Measurements from ENCODE around the gene SIGLEC11. TPM values are rescaled to one million over a fixed set of nuclear protein-coding genes. Genes with fewer than 3 reads are reported as not detected.

The SIGLEC11 gene
- total and polyA plus RNA-seq, 2 donors (not counting 3 experiments of a cell fraction or from before 2014, with no cell fraction given) = not detected

- dilution Hi-C loops (cut with MboI; ENCODE audit: extremely low pct_ligation_motif_present, low sequenced_read_pairs) = no loop called here
- Histone ChIP-seq H3K9me3 (replicated peaks; ENCODE audit: control insufficient read depth, insufficient read depth, low read length) (no peaks in the 10 kb centered on the region), H3K27ac (ENCODE audit: insufficient read depth, low read depth, low read length) (no peak overlapping the region), H4K20me1 (replicated peaks; ENCODE audit: control insufficient read depth, extremely low read depth, insufficient read depth, low read length) (no peaks in the 10 kb centered on the region), H3K79me2 (ENCODE audit: control insufficient read depth, insufficient read depth, low read length) (no peaks in the 10 kb centered on the region), H3K4me2 (ENCODE audit: insufficient read depth, low read length) (no peak overlapping the region), H3K4me1 (ENCODE audit: control insufficient read depth, extremely low read depth, insufficient read depth, low read length) (peaks cover 5% of the 10 kb centered on the region), H3K9me1 (replicated peaks; ENCODE audit: control insufficient read depth, extremely low read depth, insufficient read depth, low read length) (no peaks in the 10 kb centered on the region), H3K36me3 (ENCODE audit: control insufficient read depth in 2 of 2, extremely low read depth in 1 of 2, insufficient read depth in 2 of 2, low read length in 2 of 2) (no peaks in the 10 kb centered on the region), H3K9ac (replicated peaks; ENCODE audit: extremely low read depth, insufficient read depth, low read length) (no peak overlapping the region), H2AFZ (ENCODE audit: low read depth, low read length) (no peak overlapping the region), H3K27me3 (ENCODE audit: control insufficient read depth in 2 of 2, insufficient read depth in 2 of 2, low read length in 2 of 2) (peaks cover 9 to 16% of the 10 kb centered on the region in 2 experiments), H3K4me3 (replicated peaks in 1 of 3; ENCODE audit: insufficient read depth in 1 of 3, low read depth in 1 of 3, low read length in 3 of 3) (no peak overlapping the region)
- TF ChIP-seq GATA2 (IDR thresholded peaks at IDR 0.05; ENCODE audit: insufficient read depth, insufficient read length, low read depth, low read length) (no peak), FOS (IDR thresholded peaks at IDR 0.05; ENCODE audit: borderline replicate concordance, insufficient read depth, low read length) (no peak), POLR2A (IDR thresholded peaks at IDR 0.05; ENCODE audit: low read depth, low read length) (no peak), EZH2 (IDR thresholded peaks at IDR 0.05; ENCODE audit: borderline replicate concordance, low read depth, low read length, severe bottlenecking) (no peak), MYC (IDR thresholded peaks at IDR 0.05; ENCODE audit: low read depth, low read length) (no peak), JUN (IDR thresholded peaks at IDR 0.05; ENCODE audit: borderline replicate concordance, insufficient read depth, insufficient read length, low read depth) (no peak), MAX (IDR thresholded peaks at IDR 0.05; ENCODE audit: insufficient read depth, insufficient read length) (no peak), POLR2AphosphoS5 (IDR thresholded peaks at IDR 0.05; ENCODE audit: insufficient read depth, low read depth, low read length) (no peak)
- TF ChIP-seq, protein P1, sequence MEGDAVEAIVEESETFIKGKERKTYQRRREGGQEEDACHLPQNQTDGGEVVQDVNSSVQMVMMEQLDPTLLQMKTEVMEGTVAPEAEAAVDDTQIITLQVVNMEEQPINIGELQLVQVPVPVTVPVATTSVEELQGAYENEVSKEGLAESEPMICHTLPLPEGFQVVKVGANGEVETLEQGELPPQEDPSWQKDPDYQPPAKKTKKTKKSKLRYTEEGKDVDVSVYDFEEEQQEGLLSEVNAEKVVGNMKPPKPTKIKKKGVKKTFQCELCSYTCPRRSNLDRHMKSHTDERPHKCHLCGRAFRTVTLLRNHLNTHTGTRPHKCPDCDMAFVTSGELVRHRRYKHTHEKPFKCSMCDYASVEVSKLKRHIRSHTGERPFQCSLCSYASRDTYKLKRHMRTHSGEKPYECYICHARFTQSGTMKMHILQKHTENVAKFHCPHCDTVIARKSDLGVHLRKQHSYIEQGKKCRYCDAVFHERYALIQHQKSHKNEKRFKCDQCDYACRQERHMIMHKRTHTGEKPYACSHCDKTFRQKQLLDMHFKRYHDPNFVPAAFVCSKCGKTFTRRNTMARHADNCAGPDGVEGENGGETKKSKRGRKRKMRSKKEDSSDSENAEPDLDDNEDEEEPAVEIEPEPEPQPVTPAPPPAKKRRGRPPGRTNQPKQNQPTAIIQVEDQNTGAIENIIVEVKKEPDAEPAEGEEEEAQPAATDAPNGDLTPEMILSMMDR (IDR thresholded peaks at IDR 0.05; ENCODE audit: extremely low read depth in 1 of 2, insufficient read depth in 1 of 2, low read depth in 1 of 2, low read length in 2 of 2) = no peak
- POLR2A ChIA-PET = no interaction called here
- DNase-seq (ENCODE audit: low read depth, low spot score) (no peak), FAIRE-seq (no peak)
- intact Hi-C loops (cut with micrococcal nuclease) = no loop called here
- BruUV-seq (replicated peaks) = no TSS peak
- CTCF ChIA-PET = interaction anchor here (2.3 kb wide), 1 partner anchor 13 kb away, joined by 5 read pairs; no protein-coding TSS in a partner anchor
Observed at GRCh38 chr19:49950590-49950948, 10.4 kb downstream of the SIGLEC11 start.

Measured in endothelial cell of umbilical vein (primary cell).